Measurements from ENCODE around the gene PLEKHA7. TPM values are rescaled to one million over a fixed set of nuclear protein-coding genes. Genes with fewer than 3 reads are reported as not detected.
A peak's percentile ranks its signal among the peaks of the same experiment; 100 is the strongest.

Gene PLEKHA7
- total and polyA plus RNA-seq, 2 of the 13 experiments (the other 11 are each of a cell fraction or from before 2014, with no cell fraction given) = 17.5 to 18.7 TPM

DNA sequence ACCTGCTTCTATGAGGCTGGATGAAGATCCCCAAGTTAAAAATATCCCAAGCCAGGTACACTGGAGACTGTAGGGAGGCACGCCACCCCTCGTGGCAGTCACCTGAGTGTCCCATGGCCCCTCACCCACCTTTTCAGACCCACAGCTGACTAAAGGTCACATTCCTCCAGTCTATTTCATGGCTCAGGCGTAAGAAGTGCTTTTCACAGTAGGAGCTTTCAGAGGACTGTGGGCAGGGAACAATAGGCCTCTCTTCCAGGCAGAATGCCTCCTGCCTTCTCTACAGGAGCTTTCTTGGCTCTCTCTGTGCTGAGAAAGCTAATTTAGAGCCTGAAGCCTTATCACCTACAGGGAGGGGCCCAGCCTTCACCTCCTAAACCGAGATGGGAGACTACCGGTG, 201.9 kb downstream of the PLEKHA7 start:
- DNase-seq (ENCODE audit: low spot score) (peak; percentile 57), FAIRE-seq (no peak), ATAC-seq (peak; percentile 59)
- peaks cover 16 to 53% of the 10 kb centered on the region in 2 experiments for H3K36me3 ChIP-seq (replicated peaks in 1 of 2; ENCODE audit: control insufficient read depth in 1 of 2, insufficient read depth in 2 of 2, low read length in 2 of 2)
- H3K4me1 ChIP-seq (ENCODE audit: insufficient read depth, low read length) = peaks cover 23% of the 10 kb centered on the region
- no peaks in the 10 kb centered on the region for H3K9me3 ChIP-seq (ENCODE audit: low read length)
- H3K9ac ChIP-seq (ENCODE audit: insufficient read depth, low read depth, low read length) = peak overlapping the region; percentile 8; the same call in 1 of the 2 replicates
- H4K20me1 ChIP-seq (ENCODE audit: insufficient read depth, low read length) = no peaks in the 10 kb centered on the region
- 60% methylated on average over 2 of the region's 5 CpGs for WGBS (ENCODE audit: low lambda C conversion rate)
- no peak overlapping the region for H3K4me3 ChIP-seq (replicated peaks in 1 of 3; ENCODE audit: insufficient read depth in 1 of 3, low read depth in 2 of 3, low read length in 3 of 3)
- intact Hi-C loops (cut with micrococcal nuclease; ENCODE audit: unreplicated experiment) (no loop called here), in situ Hi-C loops (cut with HindIII; ENCODE audit: extremely low pct_ligation_motif_present, low pct_unique_long_range_greater_than_20kb) (no loop called here)
- H3K27ac ChIP-seq (ENCODE audit: extremely low read length, insufficient read depth, low read length) = peak overlapping the region; percentile 51
- H3K79me2 ChIP-seq (ENCODE audit: insufficient read depth, low read length) = no peaks in the 10 kb centered on the region
- BruUV-seq (replicated peaks) = no TSS peak
- ChIA-PET POLR2A (no interaction called here), CTCF (ENCODE audit: low intra/inter-chr PET ratio, low total read pairs) (no interaction called here)
- H2AFZ ChIP-seq (ENCODE audit: low read length) = no peak overlapping the region
- H3K4me2 ChIP-seq (ENCODE audit: low read depth, low read length) = no peak overlapping the region
- no peaks in the 10 kb centered on the region for H3K27me3 ChIP-seq (ENCODE audit: control insufficient read depth in 1 of 2, insufficient read depth in 2 of 2, low read length in 2 of 2)
- TF ChIP-seq ZBTB10 (CRISPR knock-in tag; IDR thresholded peaks at IDR 0.05; ENCODE audit: borderline replicate concordance) (no peak), ELF1 (CRISPR knock-in tag; IDR thresholded peaks at IDR 0.05) (no peak), HMGA1 (CRISPR knock-in tag; conservative IDR thresholded peaks at IDR 0.05) (no peak), NR2F6 (IDR thresholded peaks at IDR 0.05) (0 out of 2 replicates have a peak, but pooled peaks have one; percentile 13), NR2F6 (CRISPR knock-in tag; IDR thresholded peaks at IDR 0.05) (no peak), NAIF1 (CRISPR knock-in tag; IDR thresholded peaks at IDR 0.05; ENCODE audit: borderline replicate concordance) (no peak), TOE1 (CRISPR knock-in tag; IDR thresholded peaks at IDR 0.05) (no peak), HNF4G (IDR thresholded peaks at IDR 0.05; ENCODE audit: borderline replicate concordance, low read depth, low read length) (peak; percentile 31; the same call in 1 of the 2 replicates), HNF4G (CRISPR knock-in tag; IDR thresholded peaks at IDR 0.05; ENCODE audit: borderline replicate concordance, low read depth) (no peak), KDM4B (CRISPR knock-in tag; IDR thresholded peaks at IDR 0.05) (no peak), CCDC6 (CRISPR knock-in tag; IDR thresholded peaks at IDR 0.05) (no peak), ZNF160 (CRISPR knock-in tag; IDR thresholded peaks at IDR 0.05) (no peak), FOXK1 (CRISPR knock-in tag; IDR thresholded peaks at IDR 0.05; ENCODE audit: borderline replicate concordance, low read depth) (no peak), STAT5B (CRISPR knock-in tag; IDR thresholded peaks at IDR 0.05) (no peak), TFAP4 (IDR thresholded peaks at IDR 0.05; ENCODE audit: borderline replicate concordance, low read depth) (peak; percentile 47; the same call in 1 of the 2 replicates), ZNF496 (CRISPR knock-in tag; IDR thresholded peaks at IDR 0.05; ENCODE audit: insufficient replicate concordance) (no peak), ZNF577 (CRISPR knock-in tag; IDR thresholded peaks at IDR 0.05; ENCODE audit: borderline replicate concordance, low read depth) (no peak), HNRNPK (IDR thresholded peaks at IDR 0.05; ENCODE audit: low read depth, low read length, poor library complexity, severe bottlenecking) (no peak), RXRA (CRISPR knock-in tag; IDR thresholded peaks at IDR 0.05) (peak; percentile 62), RFXANK (CRISPR knock-in tag; IDR thresholded peaks at IDR 0.05) (no peak), HHEX (CRISPR knock-in tag; IDR thresholded peaks at IDR 0.05) (no peak)
- TF ChIP-seq, protein P1, sequence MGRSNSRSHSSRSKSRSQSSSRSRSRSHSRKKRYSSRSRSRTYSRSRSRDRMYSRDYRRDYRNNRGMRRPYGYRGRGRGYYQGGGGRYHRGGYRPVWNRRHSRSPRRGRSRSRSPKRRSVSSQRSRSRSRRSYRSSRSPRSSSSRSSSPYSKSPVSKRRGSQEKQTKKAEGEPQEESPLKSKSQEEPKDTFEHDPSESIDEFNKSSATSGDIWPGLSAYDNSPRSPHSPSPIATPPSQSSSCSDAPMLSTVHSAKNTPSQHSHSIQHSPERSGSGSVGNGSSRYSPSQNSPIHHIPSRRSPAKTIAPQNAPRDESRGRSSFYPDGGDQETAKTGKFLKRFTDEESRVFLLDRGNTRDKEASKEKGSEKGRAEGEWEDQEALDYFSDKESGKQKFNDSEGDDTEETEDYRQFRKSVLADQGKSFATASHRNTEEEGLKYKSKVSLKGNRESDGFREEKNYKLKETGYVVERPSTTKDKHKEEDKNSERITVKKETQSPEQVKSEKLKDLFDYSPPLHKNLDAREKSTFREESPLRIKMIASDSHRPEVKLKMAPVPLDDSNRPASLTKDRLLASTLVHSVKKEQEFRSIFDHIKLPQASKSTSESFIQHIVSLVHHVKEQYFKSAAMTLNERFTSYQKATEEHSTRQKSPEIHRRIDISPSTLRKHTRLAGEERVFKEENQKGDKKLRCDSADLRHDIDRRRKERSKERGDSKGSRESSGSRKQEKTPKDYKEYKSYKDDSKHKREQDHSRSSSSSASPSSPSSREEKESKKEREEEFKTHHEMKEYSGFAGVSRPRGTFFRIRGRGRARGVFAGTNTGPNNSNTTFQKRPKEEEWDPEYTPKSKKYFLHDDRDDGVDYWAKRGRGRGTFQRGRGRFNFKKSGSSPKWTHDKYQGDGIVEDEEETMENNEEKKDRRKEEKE (IDR thresholded peaks at IDR 0.05) = no peak
